Transverse colon (tissue), 4 donors: ENCODE results near the gene PCED1A.

Source experiments
- EP300 ChIP-seq: sonication (generic); formaldehyde crosslinking; IDR thresholded peaks from one replicate; pipeline ENCODE4 v1.6.1; 2017; ENCODE audit warnings: antibody characterized with exemption, low read depth
- POLR2A ChIP-seq: fragments of 450-650 bp; IDR thresholded peaks from one replicate; pipeline ENCODE4 v1.6.1; 2016; ENCODE audit warnings: antibody characterized with exemption, mild to moderate bottlenecking, moderate library complexity
- POLR2AphosphoS5 ChIP-seq, 3 donors: sonication (generic); formaldehyde crosslinking; IDR thresholded peaks; one replicate each; pipeline ENCODE4 v1.6.1; 2016; ENCODE audit warnings: antibody characterized with exemption in 3 of 3
- TF ChIP-seq, protein P1 (sequence below), 5 experiments: fragments of 200-600 bp in 3 of 5; fragments of 450-650 bp in 2 of 5; sonication (generic) in 3 of 5; IDR thresholded peaks; 1 replicate in 2 of 5; 2 replicates in 3 of 5; pipeline ENCODE4 v1.5.1; 2016 to 2017; ENCODE audit warnings: antibody characterized with exemption in 5 of 5, inconsistent platforms in 3 of 5, mild to moderate bottlenecking in 2 of 5, moderate library complexity in 1 of 5

DNA sequence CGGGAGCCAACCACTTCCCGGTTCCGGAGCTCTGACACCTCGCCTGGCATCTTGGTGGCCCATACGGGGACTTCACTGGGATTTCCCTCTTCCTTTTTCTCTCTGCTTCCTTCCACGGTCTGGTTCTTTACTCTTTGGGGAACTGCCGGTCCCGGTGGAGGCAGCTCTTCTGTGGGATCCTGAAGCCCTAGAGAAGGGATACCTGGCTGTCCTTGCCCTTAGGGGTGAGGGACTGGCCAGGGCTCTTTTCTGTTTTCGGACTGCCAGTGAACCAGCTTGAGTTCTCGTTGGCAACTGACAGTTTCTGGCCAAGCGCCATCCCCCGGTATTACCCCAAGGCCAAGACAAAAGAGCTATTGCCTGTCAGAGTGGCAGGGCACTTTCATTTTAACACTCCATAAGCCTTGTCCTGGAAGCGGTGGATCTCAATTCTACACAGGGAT lies 39.1 kb downstream of the PCED1A start:
- TF ChIP-seq, protein P1, sequence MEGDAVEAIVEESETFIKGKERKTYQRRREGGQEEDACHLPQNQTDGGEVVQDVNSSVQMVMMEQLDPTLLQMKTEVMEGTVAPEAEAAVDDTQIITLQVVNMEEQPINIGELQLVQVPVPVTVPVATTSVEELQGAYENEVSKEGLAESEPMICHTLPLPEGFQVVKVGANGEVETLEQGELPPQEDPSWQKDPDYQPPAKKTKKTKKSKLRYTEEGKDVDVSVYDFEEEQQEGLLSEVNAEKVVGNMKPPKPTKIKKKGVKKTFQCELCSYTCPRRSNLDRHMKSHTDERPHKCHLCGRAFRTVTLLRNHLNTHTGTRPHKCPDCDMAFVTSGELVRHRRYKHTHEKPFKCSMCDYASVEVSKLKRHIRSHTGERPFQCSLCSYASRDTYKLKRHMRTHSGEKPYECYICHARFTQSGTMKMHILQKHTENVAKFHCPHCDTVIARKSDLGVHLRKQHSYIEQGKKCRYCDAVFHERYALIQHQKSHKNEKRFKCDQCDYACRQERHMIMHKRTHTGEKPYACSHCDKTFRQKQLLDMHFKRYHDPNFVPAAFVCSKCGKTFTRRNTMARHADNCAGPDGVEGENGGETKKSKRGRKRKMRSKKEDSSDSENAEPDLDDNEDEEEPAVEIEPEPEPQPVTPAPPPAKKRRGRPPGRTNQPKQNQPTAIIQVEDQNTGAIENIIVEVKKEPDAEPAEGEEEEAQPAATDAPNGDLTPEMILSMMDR (IDR thresholded peaks at IDR 0.05): no peak
- no peak for TF ChIP-seq POLR2A
- no peak for TF ChIP-seq EP300
- no peak for TF ChIP-seq POLR2AphosphoS5 (IDR thresholded peaks at IDR 0.05)
